GM19328 (cell line): ENCODE measurements around the gene CHP1.
A peak's percentile ranks its signal among the peaks of the same experiment; 100 is the strongest.
"Not testable (repeated sequence)": the region's sequence is repeated elsewhere in the genome, so short reads cannot be mapped to it uniquely, and the experiment has no call there.

Source experiments
- ATAC-seq: cut with Tn5 transposase; IDR thresholded peaks from one replicate; pipeline ENCODE4 v1.9.1; 2021; ENCODE audit warnings: mild to moderate bottlenecking, moderate library complexity; ENCODE audit not compliant: unreplicated experiment

Gene CHP1

DNA sequence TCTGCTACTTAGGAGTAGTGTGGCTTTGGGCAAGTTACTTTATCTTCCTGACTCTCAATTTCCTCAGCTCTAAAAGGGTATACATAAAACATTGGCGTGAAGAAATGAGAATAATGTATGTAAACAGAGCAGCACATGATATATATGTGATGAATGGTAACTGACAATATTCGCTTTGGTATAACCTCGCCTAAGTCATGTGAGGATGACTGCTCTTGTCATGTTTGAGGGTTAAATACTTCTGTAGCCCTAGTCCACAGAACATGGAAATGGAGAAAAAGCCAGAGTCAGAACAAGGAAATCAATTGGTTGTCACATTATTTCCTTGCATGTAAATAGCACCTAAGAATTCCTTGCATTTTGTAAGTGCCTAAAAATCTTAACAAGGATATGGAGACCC, 25.0 kb downstream of the CHP1 start:
- ATAC-seq = no peak

DNA sequence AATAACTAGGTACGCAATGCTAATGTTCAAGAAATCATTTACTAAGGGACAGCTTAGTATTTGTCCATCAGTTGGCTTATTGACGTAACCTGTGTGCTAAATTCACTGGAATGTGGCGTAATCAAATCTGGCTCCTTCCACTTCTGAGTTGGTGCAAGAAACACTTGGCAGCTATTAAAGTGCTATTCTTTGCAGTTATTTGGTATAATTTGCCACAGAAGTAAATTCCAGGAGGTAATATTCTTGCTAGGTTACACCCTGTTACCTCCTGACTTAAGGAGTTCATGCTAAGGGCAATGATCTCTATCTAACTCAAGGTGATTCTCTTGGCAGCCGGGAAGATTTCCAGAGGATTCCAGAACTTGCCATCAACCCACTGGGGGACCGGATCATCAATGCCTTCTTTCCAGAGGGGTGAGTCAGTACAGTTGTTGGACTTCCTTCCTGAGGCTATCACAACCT, 25.5 kb downstream of the CHP1 start:
- no peak for ATAC-seq

DNA sequence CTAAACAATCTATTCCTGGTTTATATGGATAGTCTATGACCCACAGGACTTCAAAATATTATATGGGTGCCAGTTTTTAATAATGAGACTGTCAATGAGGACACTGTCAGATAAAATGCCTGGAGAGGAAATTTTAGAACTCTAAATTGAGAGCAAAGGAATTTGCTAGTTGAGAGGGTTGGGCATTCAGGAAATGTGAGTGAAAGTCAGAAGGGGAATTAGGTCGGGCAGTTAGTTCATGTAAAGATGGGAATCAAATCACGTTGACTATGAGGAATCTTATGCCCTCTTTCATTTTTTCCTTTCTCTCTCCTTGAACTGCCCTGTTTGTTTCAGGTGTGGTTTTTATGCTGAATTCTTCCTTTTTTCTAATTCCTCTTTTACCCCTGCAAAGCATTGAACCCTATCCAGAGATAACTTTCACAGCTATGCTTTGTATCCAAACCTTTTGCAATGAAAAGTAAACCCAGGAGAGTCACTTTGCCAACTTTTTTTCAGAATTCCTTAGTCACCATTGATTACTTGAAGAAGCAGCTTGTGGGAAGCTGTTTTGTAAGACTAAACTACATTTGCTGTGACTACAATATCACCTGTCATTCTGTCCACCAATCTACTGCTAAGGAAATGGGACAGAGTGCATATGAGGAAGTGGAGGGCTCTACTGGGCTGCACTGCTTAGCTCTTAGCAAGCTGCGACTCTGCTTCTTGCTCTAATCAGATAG, 27.8 kb downstream of the CHP1 start:
- no peak for ATAC-seq

DNA sequence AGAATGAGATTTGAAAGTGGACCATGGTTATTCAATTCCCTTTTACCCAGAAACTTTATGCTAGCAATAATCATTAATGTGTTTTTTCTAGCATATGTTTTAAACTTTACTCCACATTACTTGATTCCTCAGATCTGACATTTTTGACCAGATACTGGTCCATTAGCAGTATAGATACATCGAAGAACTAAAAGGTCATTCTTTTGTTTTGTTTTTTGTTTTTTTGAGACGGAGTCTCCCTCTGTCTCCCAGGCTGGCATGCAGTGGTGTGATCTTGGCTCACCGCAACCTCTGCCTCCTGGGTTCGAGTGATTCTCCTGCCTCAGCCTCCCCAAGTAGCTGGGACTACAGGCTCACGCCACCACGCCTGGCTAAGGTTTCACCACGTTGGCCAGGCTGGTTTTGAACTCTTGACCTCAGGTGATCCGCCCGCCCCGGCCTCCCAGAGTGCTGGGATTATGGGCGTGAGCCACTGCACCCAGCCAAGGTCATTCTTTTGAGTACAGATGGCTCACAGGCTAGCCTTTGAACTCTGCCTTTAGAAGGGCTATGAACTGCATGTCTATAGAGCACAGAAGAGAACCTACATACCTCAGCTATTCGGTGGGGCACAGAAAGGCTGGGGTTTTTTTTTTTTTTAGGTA, 28.6 kb downstream of the CHP1 start:
- no peak for ATAC-seq

DNA sequence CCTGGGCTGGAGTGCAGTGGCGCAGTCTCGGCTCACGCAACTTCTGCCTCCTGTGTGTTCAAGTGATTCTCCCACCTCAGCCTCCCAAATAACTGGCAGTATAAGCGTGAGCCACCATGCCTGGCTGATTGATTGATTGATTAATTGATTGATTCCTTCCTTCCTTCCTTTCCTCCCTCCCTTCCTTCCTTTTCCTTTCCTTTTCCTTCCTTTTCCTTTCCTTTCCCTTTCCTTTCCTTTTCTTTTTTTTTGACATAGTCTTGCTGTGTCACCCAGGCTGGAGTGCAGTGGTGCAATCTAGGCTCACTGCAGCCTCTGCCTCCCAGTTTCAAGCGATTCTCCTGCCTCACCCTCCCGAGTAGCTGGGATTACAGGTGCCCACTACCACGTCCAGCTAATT, 29.9 kb downstream of the CHP1 start:
- not testable (repeated sequence) for ATAC-seq

DNA sequence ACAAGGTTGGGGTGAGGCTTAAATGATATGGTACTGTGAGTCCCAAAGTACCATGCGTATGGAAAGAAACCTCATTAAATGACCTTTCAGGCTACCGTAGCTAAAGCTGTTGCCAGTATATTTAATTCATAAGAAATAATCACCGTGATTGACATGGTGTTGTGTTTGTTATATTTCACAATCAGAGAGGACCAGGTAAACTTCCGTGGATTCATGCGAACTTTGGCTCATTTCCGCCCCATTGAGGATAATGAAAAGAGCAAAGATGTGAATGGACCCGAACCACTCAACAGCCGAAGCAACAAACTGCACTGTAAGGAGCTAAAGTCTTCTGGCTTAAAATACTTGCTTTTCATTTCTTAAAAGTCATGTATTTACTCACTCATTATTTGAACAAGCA, 31.5 kb downstream of the CHP1 start:
- ATAC-seq = no peak

DNA sequence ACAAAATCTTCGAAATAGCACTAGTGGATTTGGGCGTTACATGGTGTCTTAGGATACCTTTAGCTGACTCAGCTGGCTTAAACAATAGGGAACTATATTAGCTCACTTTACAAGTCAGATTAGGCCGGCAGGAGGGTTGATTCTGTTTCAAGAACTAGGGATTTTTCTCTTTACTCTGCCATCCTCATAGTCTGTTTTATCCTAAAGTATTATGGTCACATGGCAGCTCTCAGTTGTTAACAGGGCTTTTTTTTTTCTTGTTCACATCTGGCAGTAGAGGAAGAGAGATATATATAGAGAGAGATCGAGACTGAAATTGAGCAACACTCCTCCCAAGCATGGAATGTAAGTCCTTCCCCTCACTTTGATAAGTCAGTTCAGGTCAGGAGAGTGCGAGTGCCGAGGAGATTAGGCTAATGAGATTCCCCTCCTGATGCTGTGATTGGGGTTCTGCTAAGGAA, 32.9 kb downstream of the CHP1 start:
- ATAC-seq = no peak

DNA sequence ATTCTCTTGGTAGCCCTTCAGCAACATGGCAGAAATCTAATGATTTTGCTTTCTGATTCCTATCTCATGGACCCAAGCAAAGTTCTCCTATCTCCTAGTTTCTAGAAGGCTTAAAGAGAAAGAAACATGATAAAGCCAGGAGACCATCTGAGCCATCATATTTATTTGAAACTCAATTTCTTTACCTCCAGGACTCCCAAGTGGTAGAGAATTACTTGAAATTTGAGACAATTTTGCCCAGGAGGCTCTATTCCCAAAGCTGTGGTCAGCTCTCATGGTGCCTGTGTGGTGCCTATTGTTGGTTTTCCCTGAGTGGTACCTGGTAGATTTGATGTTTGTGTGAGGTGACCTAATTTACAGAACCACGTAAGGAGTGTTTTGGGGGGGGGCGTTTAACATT, 38.8 kb downstream of the CHP1 start:
- no peak for ATAC-seq

DNA sequence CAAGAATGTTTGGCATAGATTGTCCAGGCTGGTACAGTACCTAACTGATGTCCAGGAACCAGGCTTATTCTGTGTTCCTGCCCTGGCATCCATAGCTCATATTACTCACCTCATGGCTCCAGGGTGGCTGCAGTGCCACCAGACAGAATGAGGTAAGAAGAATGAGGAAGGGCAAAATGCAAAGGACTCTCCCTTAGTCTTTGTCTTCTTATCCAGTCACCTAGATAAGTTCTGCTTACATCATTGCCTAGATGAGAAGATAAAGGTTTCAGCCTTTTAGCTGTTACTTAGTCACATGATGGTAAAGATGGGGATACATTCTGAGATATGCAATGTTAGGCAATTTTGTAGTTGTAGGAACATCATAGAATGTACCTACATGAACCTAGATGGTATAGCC, 45.8 kb downstream of the CHP1 start:
- ATAC-seq = no peak

DNA sequence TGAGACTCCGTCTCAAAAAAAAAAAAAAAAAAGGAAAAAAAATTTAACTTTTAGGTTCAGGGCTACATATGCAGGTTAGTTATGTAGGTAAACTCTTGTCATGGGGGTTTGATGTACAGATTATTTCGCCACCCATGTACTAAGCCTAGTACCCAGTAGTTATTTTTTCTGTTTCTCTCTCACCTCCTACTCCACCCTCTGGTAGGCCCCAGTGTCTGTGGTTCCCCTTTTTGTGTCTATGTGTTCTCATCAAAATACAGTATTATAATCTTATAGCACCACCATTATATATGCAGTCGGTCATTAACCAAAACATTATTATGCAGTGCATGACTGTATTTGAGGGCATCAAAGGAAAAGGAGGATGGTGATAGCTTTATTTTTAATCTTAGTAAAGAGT, 47.3 kb downstream of the CHP1 start:
- ATAC-seq = no peak

DNA sequence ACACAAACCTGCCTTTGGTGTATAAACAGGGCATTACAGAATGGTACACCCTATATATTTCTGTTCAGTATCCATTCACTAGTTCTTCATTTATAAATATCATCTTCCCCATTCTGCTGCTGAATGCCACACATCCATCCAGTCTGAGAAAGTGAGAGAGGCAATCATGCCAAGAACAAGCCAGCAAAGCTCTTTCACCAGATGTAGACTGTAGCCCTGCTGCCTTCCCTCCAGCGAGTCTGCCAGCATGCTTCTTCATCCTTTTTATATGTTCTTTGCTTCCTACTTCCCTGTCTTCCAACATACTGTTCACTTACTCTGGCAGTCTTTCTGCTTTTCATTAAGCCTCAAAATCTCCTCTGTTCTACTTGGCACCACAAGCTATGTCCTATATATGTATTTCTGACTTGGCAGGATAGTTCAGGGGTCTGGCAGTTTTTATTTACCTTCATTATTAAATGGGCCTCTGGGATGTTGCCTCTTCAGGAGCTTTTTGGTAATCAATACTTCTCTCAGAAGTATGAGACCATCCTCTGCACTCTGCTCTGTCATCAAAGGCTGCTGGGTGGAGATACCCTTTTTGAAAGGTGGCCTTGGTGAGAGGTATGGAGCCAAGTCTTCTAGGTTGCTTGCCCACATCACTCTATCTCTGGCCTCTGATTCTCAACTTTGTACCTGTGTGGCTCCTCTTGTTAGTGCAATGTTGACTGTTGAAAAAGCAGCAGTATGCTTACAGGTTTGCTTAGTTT, 48.6 kb downstream of the CHP1 start:
- ATAC-seq = no peak

DNA sequence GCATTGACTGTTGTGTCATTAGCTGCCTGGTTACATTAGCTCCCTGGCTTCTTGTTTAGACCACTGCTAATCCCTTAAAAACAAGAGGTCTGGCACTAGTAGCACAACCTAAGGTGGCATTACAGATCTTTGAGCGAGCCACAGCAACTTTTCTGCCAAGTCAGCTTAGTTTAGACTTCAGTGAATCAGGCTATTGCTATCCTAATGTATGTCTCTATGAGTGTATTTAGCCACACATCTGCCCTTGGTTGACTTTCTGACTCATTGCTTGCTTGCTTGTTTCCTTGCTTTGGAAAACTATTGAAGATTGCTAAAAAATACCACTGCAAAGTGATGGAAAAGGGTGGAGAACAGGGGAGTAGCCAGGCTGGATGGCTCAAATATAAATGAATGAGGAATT, 50.2 kb downstream of the CHP1 start:
- ATAC-seq = no peak

DNA sequence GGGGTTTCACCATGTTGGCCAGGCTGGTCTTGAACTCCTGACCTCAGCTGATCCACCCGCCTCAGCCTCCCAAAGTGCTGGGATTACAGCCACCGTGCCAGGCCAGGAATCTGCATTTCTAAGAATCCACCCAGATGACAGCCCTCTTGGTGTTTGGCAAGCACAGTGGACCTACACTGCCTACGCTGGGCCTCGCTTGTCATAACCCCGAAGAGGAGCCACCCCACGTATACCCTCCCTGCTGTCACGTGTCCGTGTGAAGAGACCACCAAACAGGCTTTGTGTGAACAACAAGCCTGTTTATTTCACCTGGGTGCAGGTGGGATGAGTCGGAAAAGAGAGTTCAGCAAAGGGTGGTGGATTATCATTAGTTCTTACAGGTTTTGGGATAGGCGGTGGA, 51.4 kb downstream of the CHP1 start:
- ATAC-seq = not testable (repeated sequence)

DNA sequence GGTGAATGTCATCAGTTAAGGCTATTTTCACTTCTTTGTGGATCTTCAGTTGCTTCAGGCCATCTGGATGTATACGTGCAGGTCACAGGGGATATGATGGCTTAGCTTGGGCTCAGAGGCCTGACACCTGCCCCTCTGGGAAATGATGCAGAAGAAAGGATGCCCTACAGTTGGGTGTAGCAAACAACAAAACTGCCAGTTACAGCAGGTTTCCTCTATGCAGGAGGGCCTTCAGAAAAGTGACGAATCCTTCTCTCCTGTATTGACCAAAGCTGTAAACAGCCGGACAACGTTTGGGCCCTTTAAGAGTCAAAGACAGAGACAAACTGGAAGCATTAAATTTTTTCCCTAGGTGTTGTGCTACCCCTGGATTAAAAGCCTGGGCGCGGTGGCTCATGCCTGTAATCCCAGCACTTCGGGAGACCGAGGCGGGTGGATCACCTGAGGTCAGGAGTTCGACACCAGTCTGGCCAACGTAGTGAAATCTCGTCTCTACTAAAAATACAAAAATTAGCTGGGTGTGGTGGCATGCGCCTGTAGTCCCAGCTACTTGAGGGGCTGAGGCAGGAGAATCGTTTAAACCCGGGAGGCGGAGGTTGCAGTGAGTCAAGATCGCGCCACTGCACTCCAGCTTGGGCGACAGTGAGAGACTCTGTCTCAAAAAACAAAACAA, 52.0 kb downstream of the CHP1 start:
- ATAC-seq = not testable (repeated sequence)

DNA sequence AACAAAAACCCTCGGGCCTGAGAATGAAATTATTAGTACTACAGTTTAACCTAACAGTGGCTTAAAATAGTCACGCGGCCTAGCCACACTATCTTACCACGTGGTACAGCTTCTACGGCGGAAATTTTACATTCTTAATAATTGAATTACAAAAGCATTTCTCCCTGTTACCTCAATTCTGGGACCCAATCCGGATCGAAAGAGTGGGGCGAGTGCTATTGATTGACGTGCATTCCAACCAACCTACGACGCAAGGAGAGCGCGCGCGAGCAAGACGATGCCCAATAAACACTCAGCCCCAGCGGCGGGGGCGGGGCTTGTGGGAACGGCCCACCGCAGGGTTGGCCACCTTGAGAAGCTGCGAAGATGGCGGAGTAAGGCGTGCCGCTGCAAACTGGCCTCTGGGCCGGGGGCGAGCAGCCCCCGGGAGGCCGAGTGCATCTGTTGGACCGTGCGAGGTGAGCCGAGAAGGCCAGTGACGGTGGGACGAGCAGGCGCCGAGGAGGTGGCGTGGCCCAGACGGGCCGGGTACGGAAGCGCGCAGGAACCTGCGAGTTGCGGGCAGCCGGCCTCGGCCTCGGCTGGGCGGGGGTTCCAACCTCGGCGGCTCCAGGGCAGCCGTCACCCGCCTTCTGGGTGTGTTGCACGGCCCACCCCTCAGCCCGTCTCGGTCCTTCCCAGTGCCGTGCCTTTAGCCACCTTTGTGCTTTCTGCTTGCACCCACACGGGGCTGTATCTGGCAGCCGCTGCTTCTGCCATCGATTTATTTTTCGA, 52.8 kb downstream of the CHP1 start:
- peak; percentile 94 for ATAC-seq

DNA sequence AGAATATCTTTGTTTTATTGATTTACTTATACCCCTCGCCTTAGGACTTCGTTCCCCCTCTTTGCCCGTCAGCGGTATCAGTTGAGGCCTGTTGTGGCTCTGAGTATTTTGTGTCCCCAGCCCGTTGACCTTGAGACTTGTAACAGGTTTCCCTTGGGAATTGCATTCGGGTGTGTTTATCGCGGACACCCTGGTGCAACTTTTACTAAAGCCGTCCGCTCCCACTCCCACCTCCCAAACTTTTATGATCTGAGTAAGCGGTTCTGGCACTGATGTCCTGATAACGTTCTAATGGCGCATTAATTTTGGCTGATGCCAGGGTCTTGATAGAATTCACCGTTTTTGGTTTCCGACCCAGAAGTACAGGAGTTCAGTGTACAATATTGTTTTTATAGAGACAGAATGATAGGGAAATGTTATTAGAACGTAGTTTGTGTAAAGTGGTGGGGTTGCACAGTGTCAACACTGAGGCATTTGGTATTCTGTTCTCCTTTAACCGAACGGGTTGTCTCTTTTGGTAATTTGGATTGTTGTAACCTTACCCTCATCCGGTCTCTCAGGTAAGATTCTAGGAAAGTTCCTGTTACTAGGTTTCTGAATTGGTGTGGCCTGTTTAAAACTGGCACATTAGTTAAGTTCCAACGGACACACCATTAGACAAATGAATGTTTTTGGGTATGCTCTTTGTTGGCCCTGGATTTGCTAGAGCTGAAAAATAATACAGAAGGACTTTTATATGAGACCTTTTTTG, 53.5 kb downstream of the CHP1 start:
- ATAC-seq = no peak

DNA sequence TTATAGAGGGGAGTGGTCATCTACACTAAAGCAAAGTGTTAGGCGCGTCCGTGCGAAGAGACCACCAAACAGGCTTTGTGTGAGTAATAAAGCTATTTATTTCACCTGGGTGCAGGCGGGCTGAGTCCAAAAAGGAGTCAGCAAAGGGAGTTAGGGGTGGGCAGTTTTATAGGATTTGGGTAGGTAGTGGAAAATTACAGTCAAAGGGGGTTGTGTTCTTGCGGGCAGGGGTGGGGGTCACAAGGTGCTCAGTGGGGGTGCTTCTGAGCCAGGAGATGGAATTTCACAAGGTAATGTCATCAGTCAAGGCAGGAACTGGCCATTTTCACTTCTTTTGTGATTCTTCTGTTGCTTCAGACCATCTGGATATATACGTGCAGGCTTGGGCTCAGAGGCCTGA, 54.2 kb downstream of the CHP1 start:
- no peak for ATAC-seq

DNA sequence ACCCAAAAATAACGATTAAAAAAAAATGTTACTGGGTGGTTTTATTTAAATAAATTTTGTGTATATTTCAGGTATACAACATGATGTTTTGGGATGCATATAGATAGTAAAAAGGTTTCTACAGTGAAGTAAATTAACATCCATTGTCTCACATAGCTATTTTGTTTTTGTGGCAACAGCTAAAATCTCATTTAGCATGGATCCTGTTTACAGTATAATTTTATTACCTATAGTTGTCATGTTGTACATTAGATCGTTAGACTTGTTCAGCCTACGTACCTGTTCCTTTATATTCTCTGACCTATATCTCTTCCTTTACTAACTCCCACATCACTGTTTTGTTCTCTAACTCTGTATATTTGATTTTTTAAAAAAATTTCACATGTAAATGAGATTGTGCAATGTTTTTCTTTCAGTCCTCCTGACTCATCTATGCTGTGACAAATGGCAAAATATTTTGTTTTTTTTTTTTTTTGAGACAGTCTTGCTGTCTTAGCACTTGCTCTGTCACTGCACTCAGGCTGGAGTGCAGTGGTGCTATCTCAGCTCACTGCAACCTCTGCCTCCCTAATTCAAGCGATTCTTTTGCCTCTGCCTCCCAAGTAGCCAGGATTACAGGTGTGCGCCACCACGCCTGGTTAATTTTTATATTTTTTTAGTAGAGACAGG, 55.7 kb downstream of the CHP1 start:
- no peak for ATAC-seq

DNA sequence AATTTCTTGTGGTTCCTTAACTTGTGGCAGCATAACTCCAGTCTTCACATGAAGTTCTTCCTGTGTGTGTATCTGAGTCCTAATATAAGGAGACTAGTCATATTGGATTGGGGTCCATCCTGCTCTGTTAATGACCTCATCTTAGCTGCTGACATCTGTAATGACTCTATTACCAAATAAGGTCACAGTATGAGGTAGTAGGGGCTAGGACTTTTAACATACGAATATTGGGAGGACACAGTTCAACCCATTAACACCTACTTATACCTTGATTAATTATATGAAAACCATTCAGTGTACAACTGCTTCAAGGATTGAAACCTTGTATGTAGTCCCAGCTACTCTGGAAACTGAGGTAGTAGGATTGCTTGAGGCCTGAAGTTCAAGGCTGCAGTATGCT, 57.4 kb downstream of the CHP1 start:
- no peak for ATAC-seq
